Adipocyte (in vitro differentiated cells): ENCODE data around the gene WBP11.
A peak's percentile ranks its signal among the peaks of the same experiment; 100 is the strongest.

Source experiments
- DNase-seq: peaks from one replicate; pipeline ENCODE4 v3.0.0-alpha.2; 2015; ENCODE audit warnings: low read depth
- H3K27me3 ChIP-seq: replicated peaks from 2 replicates; pipeline ENCODE4 v1.7.0; 2013; ENCODE audit warnings: mild to moderate bottlenecking, low read length, moderate library complexity; ENCODE audit not compliant: control insufficient read depth, insufficient read depth
- H3K36me3 ChIP-seq: 2 replicates; pipeline ENCODE4 v1.7.0; 2013; ENCODE audit warnings: low read length, mild to moderate bottlenecking, moderate library complexity; ENCODE audit not compliant: control insufficient read depth, insufficient read depth, severe bottlenecking
- H3K4me1 ChIP-seq: 2 replicates; pipeline ENCODE4 v1.7.0; 2013; ENCODE audit warnings: mild to moderate bottlenecking, low read length, moderate library complexity; ENCODE audit not compliant: control insufficient read depth, insufficient read depth
- H3K4me3 ChIP-seq: 2 replicates; pipeline ENCODE4 v1.7.0; 2013; ENCODE audit warnings: mild to moderate bottlenecking, low read length, moderate library complexity
- H3K9ac ChIP-seq: 2 replicates; pipeline ENCODE4 v1.7.0; 2013; ENCODE audit warnings: mild to moderate bottlenecking, low read length, moderate library complexity
- H3K9me3 ChIP-seq: 2 replicates; pipeline ENCODE4 v1.7.0; 2013; ENCODE audit warnings: mild to moderate bottlenecking, low read length, moderate library complexity; ENCODE audit not compliant: control insufficient read depth

WBP11 gene

DNA sequence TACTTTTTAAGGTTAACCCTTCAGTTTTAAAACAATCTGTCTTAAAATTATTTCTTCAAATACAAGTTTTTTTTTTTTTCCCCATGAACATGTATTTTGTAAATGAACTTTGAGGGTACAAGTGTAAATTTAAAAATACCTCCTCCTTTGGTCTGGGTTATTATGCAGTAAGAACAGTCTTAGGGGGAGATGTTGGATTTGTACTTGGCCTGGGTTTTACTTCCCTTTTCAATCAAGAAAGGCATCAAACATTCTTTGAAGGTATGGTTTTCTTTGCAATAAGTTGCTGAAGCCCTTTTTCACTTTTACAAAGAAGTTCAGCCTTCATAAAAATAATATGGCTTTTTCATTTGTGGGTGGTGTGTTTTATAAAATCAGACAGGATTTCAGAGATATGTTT is 20.5 kb downstream of the WBP11 start:
- H3K27me3 ChIP-seq: no peaks in the 10 kb centered on the region
- H3K36me3 ChIP-seq: peaks cover 40% of the 10 kb centered on the region
- H3K4me1 ChIP-seq: peaks cover 9% of the 10 kb centered on the region
- H3K9ac ChIP-seq: no peak overlapping the region
- DNase-seq: no peak
- no peak overlapping the region for H3K4me3 ChIP-seq
- H3K9me3 ChIP-seq: no peaks in the 10 kb centered on the region

DNA sequence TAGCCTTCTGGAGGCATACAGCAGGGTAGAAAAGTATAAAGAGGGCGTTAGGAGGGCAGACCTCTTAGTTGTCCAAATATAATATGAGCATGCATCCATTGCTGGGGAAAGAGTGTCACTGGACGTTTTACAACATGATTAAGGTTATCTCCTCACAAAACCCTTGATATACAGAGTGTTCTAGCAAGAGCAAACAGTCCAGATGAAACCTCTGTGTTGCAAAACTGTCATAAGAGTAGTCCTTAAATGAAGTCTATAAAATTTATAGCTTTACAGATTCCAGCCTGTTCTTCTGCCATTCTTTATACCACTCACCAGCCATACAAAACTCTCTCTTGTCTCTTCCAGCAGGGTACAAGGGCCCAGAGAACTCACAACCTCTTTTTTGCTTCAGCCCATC is 21.7 kb downstream of the WBP11 start:
- Histone ChIP-seq H3K4me1 (peaks cover 21% of the 10 kb centered on the region), H3K4me3 (no peak overlapping the region), H3K27me3 (no peaks in the 10 kb centered on the region), H3K36me3 (peaks cover 28% of the 10 kb centered on the region), H3K9me3 (no peaks in the 10 kb centered on the region), H3K9ac (no peak overlapping the region)
- no peak for DNase-seq

DNA sequence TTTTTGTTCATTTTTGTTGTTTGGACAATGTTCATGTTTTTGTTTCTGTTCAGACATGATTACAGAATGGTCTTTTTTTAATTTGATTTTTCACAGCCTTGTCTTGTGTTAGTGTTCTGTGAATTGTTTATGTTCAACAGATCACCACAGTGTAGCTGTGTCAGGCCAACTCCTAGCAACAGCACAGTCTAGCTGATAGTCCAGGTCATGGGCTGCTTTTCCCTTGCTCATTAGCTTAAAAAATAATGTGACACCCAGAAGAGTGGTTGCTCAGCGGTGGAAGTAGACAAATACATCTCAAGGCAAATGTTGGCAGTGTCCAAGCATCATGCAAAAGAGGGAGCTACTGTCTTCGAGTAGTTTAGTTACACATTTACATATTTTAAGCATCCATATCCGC is 22.4 kb downstream of the WBP11 start:
- H3K36me3 ChIP-seq: peaks cover 21% of the 10 kb centered on the region
- H3K4me1 ChIP-seq: peaks cover 28% of the 10 kb centered on the region
- no peaks in the 10 kb centered on the region for H3K27me3 ChIP-seq
- no peaks in the 10 kb centered on the region for H3K9me3 ChIP-seq
- no peak for DNase-seq
- no peak overlapping the region for H3K9ac ChIP-seq
- H3K4me3 ChIP-seq: no peak overlapping the region

DNA sequence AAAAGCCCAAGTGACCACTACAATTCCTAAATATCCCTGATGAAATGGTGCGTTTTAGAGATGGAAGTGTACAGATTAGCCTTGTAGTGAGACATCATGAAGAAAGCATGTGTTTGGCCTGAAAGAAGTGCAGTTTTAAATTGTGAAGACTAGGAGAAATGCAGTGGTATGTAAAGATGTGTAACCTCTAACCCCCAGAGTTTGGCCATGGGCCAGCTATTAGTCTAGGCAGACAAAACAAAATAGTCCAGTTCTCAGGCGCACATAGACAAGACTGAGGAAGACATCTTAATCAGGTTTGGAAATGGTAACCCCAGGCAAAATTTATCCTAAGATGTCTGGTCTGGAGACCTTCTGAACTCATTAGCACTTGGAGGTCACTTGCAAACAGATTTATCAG is 23.4 kb downstream of the WBP11 start:
- Histone ChIP-seq H3K4me3 (no peak overlapping the region), H3K9ac (no peak overlapping the region), H3K27me3 (no peaks in the 10 kb centered on the region), H3K9me3 (no peaks in the 10 kb centered on the region), H3K36me3 (peaks cover 10% of the 10 kb centered on the region), H3K4me1 (peaks cover 30% of the 10 kb centered on the region)
- DNase-seq: no peak

DNA sequence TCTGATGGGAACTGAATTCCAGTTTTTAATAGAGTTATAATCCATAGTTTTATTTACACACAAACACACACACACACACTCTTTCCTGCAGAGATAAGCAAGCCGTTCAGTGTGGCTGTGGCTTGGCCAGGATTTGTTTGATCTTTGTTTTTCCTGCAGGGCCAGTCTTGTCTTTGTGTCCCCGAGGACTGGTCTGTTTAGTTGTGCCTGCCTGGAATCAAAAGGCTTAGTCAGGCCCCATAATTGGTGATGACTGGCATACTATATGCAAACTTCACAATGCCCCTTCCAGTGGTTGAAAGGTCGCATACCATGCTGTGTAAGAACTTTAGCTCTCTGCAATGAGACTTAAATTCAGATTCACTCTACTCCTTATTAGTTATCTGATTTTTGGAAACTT is 26.0 kb downstream of the WBP11 start:
- peak overlapping the region; percentile 98 for H3K4me3 ChIP-seq
- H3K27me3 ChIP-seq: no peaks in the 10 kb centered on the region
- H3K4me1 ChIP-seq: peaks cover 34% of the 10 kb centered on the region
- no peaks in the 10 kb centered on the region for H3K36me3 ChIP-seq
- no peaks in the 10 kb centered on the region for H3K9me3 ChIP-seq
- DNase-seq: peak; percentile 38
- peak overlapping the region; percentile 99 for H3K9ac ChIP-seq

DNA sequence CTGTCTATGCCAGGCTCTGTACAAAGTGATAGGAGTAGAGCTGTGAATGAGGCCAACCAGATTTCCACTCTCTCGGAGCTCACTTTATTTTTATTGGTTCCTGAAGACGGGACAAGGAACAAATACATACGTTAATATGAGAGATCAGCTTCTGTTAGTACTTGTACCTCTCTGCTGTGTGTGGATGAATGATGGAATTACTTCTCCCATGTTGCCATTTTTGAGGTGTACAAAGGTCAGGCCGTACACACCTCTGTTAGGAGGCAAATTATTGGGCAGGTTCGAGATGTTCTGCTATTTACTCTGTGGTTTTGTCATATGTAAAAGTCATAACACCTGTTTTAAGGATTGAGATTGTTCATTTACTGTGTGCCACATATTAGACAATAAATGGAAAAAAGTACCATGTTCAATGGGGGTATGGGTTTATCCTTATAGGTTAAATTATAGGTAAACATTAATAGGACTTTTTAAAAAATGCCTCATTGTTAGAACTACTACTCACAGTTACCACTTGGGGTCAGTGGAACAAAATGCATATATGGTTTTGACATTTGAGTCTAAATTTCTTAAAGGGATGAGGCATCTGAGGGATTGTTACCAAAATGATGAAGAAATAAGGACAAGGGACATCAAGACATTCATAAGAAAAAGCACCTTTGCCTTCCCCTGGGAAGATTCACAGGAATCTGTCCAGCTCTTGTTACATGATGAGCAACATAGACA is 26.9 kb downstream of the WBP11 start:
- H3K9me3 ChIP-seq: no peaks in the 10 kb centered on the region
- peak overlapping the region; percentile 98 for H3K4me3 ChIP-seq
- peak overlapping the region; percentile 99 for H3K9ac ChIP-seq
- peaks cover 31% of the 10 kb centered on the region for H3K4me1 ChIP-seq
- peak; percentile 52 for DNase-seq
- H3K36me3 ChIP-seq: no peaks in the 10 kb centered on the region
- no peaks in the 10 kb centered on the region for H3K27me3 ChIP-seq

DNA sequence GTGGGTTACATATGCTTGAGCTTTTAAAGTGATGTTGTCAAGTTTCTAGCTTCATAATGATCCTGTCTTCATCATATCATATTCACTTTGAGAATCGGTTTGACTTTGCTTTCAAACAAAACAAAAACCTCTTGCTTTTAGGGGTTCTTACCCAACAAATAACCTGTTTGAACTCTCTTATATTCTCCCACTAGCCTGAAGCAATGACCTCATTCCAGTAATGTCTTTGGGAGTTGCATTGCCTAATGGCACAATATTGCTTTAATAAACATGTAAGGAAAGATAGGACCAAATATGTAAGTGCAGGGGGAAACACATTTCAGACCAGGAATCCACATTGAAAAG is 27.7 kb downstream of the WBP11 start:
- DNase-seq: peak; percentile 83
- Histone ChIP-seq H3K4me3 (peak overlapping the region; percentile 98), H3K36me3 (no peaks in the 10 kb centered on the region), H3K9ac (peak overlapping the region; percentile 99), H3K9me3 (no peaks in the 10 kb centered on the region), H3K27me3 (no peaks in the 10 kb centered on the region), H3K4me1 (peaks cover 34% of the 10 kb centered on the region)

DNA sequence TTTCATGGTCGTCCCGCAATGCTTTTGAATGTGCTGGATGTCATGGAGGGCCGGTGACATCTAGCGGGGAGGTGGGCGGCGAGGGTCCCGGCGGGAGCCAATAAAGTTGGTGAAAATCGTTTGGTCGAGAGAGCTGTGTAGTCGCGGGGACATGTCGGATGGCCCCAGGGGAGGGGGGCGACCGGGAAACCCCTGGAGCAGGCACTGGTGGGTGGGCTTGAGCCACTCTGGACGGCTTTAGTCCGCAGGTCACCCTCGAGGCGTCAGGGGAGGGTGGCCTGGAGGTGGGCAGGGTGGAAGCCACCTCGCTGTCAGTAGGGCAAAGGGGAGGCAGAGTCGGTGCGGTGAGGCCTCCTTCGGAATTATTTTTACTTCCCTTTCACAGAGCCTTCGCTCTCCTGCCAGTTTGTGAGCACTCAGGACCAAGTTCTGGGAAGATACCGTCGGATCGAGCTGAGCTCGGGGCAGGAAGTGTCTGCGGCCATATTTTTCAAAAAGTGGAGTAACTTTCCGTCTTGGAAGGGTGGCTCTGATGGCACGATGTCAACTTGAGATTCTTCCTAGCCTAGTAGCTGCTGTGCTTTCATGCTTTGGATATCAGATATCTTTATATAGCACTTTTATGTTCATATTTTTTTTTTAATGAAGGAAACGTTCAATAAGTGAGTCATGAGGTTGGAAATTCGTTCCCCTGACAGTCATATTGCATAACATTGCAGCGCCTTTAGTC is 28.2 kb downstream of the WBP11 start:
- peaks cover 34% of the 10 kb centered on the region for H3K4me1 ChIP-seq
- H3K9ac ChIP-seq: peak overlapping the region; percentile 99
- peak; percentile 80 for DNase-seq
- H3K27me3 ChIP-seq: no peaks in the 10 kb centered on the region
- no peaks in the 10 kb centered on the region for H3K9me3 ChIP-seq
- H3K36me3 ChIP-seq: no peaks in the 10 kb centered on the region
- peak overlapping the region; percentile 98 for H3K4me3 ChIP-seq

DNA sequence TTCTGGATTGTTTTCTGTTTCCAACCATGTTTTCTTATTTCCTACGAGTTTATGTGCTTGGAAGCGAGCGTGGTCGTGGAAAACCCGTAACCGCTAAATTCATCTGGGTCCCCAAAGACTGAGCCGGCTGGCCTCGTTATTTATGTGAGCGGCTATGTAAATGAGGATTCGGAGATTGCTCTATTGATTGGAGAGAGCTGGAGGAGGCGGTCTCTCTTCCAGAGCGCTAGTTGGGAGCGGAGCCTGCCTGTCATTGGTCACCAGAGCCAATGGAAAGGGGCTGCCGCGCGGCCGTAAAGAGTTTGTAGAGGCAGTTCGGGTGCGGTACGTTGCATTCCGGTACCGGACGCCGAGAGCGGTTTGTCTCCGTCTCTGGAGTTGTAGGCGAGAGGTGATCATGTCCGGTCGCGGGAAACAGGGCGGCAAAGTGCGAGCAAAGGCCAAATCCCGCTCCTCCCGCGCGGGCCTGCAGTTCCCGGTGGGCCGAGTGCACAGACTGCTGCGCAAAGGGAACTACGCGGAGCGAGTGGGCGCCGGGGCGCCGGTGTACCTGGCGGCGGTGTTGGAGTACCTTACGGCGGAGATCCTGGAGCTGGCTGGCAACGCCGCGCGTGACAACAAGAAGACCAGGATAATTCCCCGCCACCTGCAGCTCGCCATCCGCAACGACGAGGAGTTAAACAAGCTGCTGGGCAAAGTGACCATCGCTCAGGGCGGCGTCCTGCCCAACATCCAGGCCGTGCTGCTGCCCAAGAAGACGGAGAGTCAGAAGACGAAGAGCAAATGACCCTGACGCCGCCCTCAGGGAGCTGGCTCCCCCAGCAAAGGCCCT is 29.0 kb downstream of the WBP11 start:
- no peaks in the 10 kb centered on the region for H3K36me3 ChIP-seq
- peak overlapping the region; percentile 99 for H3K9ac ChIP-seq
- H3K4me1 ChIP-seq: peaks cover 34% of the 10 kb centered on the region
- H3K4me3 ChIP-seq: peak overlapping the region; percentile 98
- H3K27me3 ChIP-seq: no peaks in the 10 kb centered on the region
- DNase-seq: peak; percentile 97
- H3K9me3 ChIP-seq: no peaks in the 10 kb centered on the region

DNA sequence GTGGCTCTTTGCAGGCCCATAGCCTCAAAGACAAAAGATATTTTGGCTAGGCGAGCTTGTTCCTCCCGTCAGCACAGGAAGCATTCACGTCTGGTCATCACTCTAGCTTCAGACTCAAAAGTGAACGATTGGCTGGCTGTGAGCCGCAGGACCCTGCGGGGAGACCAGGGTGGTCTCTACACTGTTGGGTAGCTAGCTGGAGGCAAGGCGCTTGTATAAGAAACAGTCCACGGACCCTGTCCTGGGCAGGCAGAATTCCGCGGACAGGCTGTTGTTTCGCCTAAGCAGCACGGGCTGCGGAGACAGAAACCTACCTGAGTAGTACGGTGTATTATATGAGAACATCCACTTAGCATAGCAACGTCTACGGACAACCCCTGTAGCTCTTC is 29.6 kb downstream of the WBP11 start:
- no peak for DNase-seq
- no peaks in the 10 kb centered on the region for H3K27me3 ChIP-seq
- peaks cover 34% of the 10 kb centered on the region for H3K4me1 ChIP-seq
- no peaks in the 10 kb centered on the region for H3K36me3 ChIP-seq
- H3K4me3 ChIP-seq: peak overlapping the region; percentile 98
- peak overlapping the region; percentile 44 for H3K9ac ChIP-seq
- no peaks in the 10 kb centered on the region for H3K9me3 ChIP-seq

DNA sequence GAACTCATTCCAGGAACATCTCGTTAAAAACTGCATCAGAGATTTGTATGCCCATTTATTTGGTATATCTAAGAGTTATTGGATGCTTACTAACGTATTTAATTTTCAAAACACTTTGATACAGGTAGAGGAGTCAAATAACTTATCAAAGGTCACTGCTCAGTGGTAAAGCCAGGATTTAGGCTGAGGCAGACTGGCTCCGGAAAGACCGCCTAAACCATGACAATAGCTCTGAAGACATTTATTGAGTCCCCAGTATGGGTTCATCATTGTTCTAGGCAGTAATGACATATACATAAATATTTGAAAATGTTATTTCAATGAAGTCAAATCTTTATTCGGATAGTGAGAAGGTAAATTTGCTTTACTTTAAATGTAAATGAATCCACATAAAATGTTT is 30.3 kb downstream of the WBP11 start:
- peak overlapping the region; percentile 98 for H3K4me3 ChIP-seq
- H3K4me1 ChIP-seq: peaks cover 40% of the 10 kb centered on the region
- H3K36me3 ChIP-seq: no peaks in the 10 kb centered on the region
- no peak for DNase-seq
- H3K9me3 ChIP-seq: no peaks in the 10 kb centered on the region
- H3K27me3 ChIP-seq: no peaks in the 10 kb centered on the region
- H3K9ac ChIP-seq: no peak overlapping the region
